ENCODE results near the gene FAM78A. TPM values are rescaled to one million over a fixed set of nuclear protein-coding genes. Genes with fewer than 3 reads are reported as not detected.

The FAM78A gene
- total and polyA plus RNA-seq, 5 donors, result 37.9 to 63.8 (median 53.2) TPM

- peak in 2 of 3 donors; percentile 39 to 68 for DNase-seq
- peaks cover 2% of the 10 kb centered on the region for H3K4me1 ChIP-seq (ENCODE audit: control insufficient read depth, insufficient read depth, low read length)
- peak; percentile 15 to 43 for ATAC-seq
- peak overlapping the region; percentile 47 for H3K4me3 ChIP-seq (ENCODE audit: low read length)
- WGBS, result 37% methylated on average over 34 of the region's 34 CpGs
- H3K9me3 ChIP-seq (ENCODE audit: control insufficient read depth, low read length), result no peaks in the 10 kb centered on the region
- intact Hi-C loops (cut with DNase I), result no loop called here
- peak overlapping the region; percentile 80 for H3K27ac ChIP-seq (ENCODE audit: low read length)
- no peaks in the 10 kb centered on the region for H3K27me3 ChIP-seq (ENCODE audit: control insufficient read depth, insufficient read depth)
These were observed 13.9 kb upstream of the FAM78A start for GRCh38 chr9:131290036-131290766.

DNA sequence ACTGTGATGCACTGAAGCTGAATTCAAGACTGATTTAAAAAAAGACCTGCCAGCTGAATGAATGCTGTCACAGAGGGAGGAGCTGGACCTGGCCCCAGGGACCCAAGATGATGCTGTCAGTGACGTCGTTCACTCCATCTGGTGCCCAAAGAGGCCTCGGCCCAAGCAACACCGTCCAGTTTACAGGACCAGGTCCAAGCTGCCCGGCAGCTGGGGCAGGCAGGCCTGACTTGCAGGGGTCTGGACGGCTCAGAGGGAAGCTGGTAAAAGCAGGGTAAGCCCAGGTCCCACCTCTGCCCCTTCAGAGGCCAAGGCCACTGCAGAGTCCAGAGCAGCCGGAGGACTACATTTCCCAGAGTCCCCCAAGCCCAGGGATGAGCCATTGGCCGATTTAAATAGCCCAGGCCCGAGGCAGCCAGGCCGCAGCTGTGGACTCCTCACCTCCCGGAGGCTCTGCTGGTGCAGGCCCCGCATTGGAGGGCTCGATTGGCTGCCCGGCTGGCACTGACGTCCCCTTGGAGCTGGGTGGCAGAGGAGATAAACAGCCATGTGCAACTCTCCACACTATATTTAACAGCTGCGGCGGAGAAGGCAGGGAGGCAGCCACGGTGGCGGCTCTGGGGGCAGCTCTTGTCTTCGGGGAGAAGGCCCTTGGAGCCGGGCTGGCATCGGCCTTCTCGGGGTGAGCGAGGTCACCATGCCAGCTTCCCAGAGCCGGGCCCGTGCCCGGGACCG, 13.2 kb upstream of the FAM78A start, which contains the start of gene PLPP7:
TSS of gene PLPP7 (plus strand) at position 423 of the 735 bp plus-strand sequence. CDS start at position 698, 275 bp downstream.
- intact Hi-C loops (cut with DNase I), result loop anchor here in 1 of 4 donors (10.0 kb wide), 1 partner anchor 45 kb away; no protein-coding TSS in a partner anchor
- WGBS, result 23% methylated on average over 28 of the region's 28 CpGs

GRCh38 chr9:131288217-131288616, 11.9 kb upstream of the FAM78A start:
- WGBS, result 78% methylated on average over 9 of the region's 9 CpGs
- DNase-seq (peak in 1 of 3 donors; percentile 64), ATAC-seq (no peak)
- Histone ChIP-seq H3K4me1 (ENCODE audit: control insufficient read depth, insufficient read depth, low read length) (peaks cover 2% of the 10 kb centered on the region), H3K27ac (ENCODE audit: low read length) (peak overlapping the region; percentile 59), H3K9me3 (ENCODE audit: control insufficient read depth, low read length) (no peaks in the 10 kb centered on the region), H3K27me3 (ENCODE audit: control insufficient read depth, insufficient read depth) (no peaks in the 10 kb centered on the region), H3K4me3 (ENCODE audit: low read length) (no peak overlapping the region)
- intact Hi-C loops (cut with DNase I), result loop anchor here in 1 of 4 donors (10.0 kb wide), 1 partner anchor 47 kb away; no protein-coding TSS in a partner anchor

More for the DNA sequence above, 13.2 kb upstream of the FAM78A start, which contains the start of gene PLPP7:
- Histone ChIP-seq H3K4me3 (ENCODE audit: low read length) (peak within 1 kb of the TSS; percentile 47), H3K27ac (ENCODE audit: low read length) (peak within 1 kb of the TSS; percentile 80), H3K9me3 (ENCODE audit: control insufficient read depth, low read length) (no peaks in the 10 kb centered on the region), H3K27me3 (ENCODE audit: control insufficient read depth, insufficient read depth) (no peaks in the 10 kb centered on the region), H3K4me1 (ENCODE audit: control insufficient read depth, insufficient read depth, low read length) (peaks cover 2% of the 10 kb centered on the region)
- DNase-seq, result peak; percentile 86 to 94 (median 94)
- ATAC-seq, result peak; percentile 90 to 94

DNA sequence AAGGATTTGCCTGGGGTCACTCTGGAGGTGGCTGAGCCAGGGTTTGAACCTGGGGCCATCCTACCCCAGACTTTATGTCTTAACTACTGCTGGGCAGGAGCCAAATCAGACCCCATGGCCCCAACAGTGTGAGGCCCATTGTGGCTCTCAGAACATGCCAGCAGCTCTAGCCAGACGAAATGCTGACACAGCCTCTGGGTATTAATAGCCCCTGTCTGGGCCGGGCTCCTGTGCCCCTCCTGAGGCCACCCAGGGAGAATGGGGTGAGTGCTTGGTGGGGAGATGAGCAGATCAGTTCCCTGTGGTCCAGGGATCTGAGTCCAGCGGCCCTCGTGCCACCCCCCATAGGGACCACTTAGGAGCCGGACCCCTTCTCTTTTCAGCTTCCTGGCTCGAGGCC, 11.0 kb upstream of the FAM78A start:
- intact Hi-C loops (cut with DNase I), result loop anchor here in 1 of 4 donors (10.0 kb wide), 1 partner anchor 47 kb away; no protein-coding TSS in a partner anchor
- WGBS, result 60% methylated on average over 6 of the region's 6 CpGs
- peak in 1 of 3 donors; percentile 41 for DNase-seq
- Histone ChIP-seq H3K4me1 (ENCODE audit: control insufficient read depth, insufficient read depth, low read length) (peaks cover 2% of the 10 kb centered on the region), H3K4me3 (ENCODE audit: low read length) (no peak overlapping the region), H3K27ac (ENCODE audit: low read length) (peak overlapping the region; percentile 35), H3K27me3 (ENCODE audit: control insufficient read depth, insufficient read depth) (no peaks in the 10 kb centered on the region), H3K9me3 (ENCODE audit: control insufficient read depth, low read length) (no peaks in the 10 kb centered on the region)
- no peak for ATAC-seq

DNA sequence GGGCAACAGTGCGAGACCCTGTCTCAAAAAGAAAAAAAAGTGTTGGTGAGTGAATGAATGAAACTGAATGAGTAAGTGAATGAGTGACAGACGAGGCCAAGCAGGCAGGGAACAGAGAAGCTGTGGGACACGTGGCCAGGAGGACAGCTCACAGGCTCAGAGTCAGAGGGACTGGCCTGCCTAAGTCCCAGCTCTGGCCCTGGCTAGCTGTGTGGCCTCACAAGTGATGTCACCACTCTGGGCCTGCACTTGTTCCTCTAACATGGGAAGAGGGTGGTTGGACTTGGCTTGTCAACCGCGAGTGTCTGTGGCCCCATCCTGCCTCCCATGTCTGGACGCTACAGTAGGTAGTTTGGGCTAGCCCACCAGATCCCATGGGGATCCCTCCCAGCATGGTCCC, 8.5 kb upstream of the FAM78A start:
- no peaks in the 10 kb centered on the region for H3K4me1 ChIP-seq (ENCODE audit: control insufficient read depth, insufficient read depth, low read length)
- no peaks in the 10 kb centered on the region for H3K9me3 ChIP-seq (ENCODE audit: control insufficient read depth, low read length)
- no peak for ATAC-seq
- H3K27ac ChIP-seq (ENCODE audit: low read length), result no peak overlapping the region
- intact Hi-C loops (cut with DNase I), result loop anchor here in 1 of 4 donors (10.0 kb wide), 1 partner anchor 50 kb away; no protein-coding TSS in a partner anchor
- no peak overlapping the region for H3K4me3 ChIP-seq (ENCODE audit: low read length)
- H3K27me3 ChIP-seq (ENCODE audit: control insufficient read depth, insufficient read depth), result no peaks in the 10 kb centered on the region
- no peak for DNase-seq
- WGBS, result 93% methylated on average over 6 of the region's 6 CpGs

- H3K4me1 ChIP-seq (ENCODE audit: control insufficient read depth, insufficient read depth, low read length), result no peaks in the 10 kb centered on the region
- WGBS, result 3% methylated on average over 61 of the region's 61 CpGs
- ATAC-seq (peak; percentile 50 to 56), DNase-seq (peak; percentile 43 to 80 (median 76))
- intact Hi-C loops (cut with DNase I), result loop anchor here in 1 of 4 donors (10.0 kb wide), 1 partner anchor 52 kb away; no protein-coding TSS in a partner anchor
- peak overlapping the region; percentile 76 for H3K27ac ChIP-seq (ENCODE audit: low read length)
- no peaks in the 10 kb centered on the region for H3K27me3 ChIP-seq (ENCODE audit: control insufficient read depth, insufficient read depth)
- H3K9me3 ChIP-seq (ENCODE audit: control insufficient read depth, low read length), result no peaks in the 10 kb centered on the region
- peak overlapping the region; percentile 13 for H3K4me3 ChIP-seq (ENCODE audit: low read length)
These were observed 6.5 kb upstream of the FAM78A start for GRCh38 chr9:131282688-131283422.

- WGBS, result 78% methylated on average over 4 of the region's 4 CpGs
- Histone ChIP-seq H3K4me1 (ENCODE audit: control insufficient read depth, insufficient read depth, low read length) (no peaks in the 10 kb centered on the region), H3K27me3 (ENCODE audit: control insufficient read depth, insufficient read depth) (no peaks in the 10 kb centered on the region), H3K4me3 (ENCODE audit: low read length) (no peak overlapping the region), H3K9me3 (ENCODE audit: control insufficient read depth, low read length) (no peaks in the 10 kb centered on the region), H3K27ac (ENCODE audit: low read length) (no peak overlapping the region)
- DNase-seq, result no peak
- intact Hi-C loops (cut with DNase I), result loop anchor here in 1 of 4 donors (10.0 kb wide), 1 partner anchor 53 kb away; no protein-coding TSS in a partner anchor
- ATAC-seq, result no peak
These were observed 5.9 kb upstream of the FAM78A start for GRCh38 chr9:131282175-131282574.

- intact Hi-C loops (cut with DNase I), result loop anchor here in 1 of 4 donors (10.0 kb wide), 1 partner anchor 53 kb away; no protein-coding TSS in a partner anchor
- DNase-seq (peak in 2 of 3 donors; percentile 23 to 37), ATAC-seq (no peak)
- no peaks in the 10 kb centered on the region for H3K4me1 ChIP-seq (ENCODE audit: control insufficient read depth, insufficient read depth, low read length)
- H3K9me3 ChIP-seq (ENCODE audit: control insufficient read depth, low read length), result no peaks in the 10 kb centered on the region
- H3K4me3 ChIP-seq (ENCODE audit: low read length), result no peak overlapping the region
- H3K27me3 ChIP-seq (ENCODE audit: control insufficient read depth, insufficient read depth), result no peaks in the 10 kb centered on the region
- 83% methylated on average over 17 of the region's 17 CpGs for WGBS
- no peak overlapping the region for H3K27ac ChIP-seq (ENCODE audit: low read length)
These were observed 5.0 kb upstream of the FAM78A start for GRCh38 chr9:131281119-131281965.

GRCh38 chr9:131280660-131281059, 4.3 kb upstream of the FAM78A start:
- Histone ChIP-seq H3K4me1 (ENCODE audit: control insufficient read depth, insufficient read depth, low read length) (no peaks in the 10 kb centered on the region), H3K27ac (ENCODE audit: low read length) (no peak overlapping the region), H3K4me3 (ENCODE audit: low read length) (no peak overlapping the region), H3K27me3 (ENCODE audit: control insufficient read depth, insufficient read depth) (no peaks in the 10 kb centered on the region), H3K9me3 (ENCODE audit: control insufficient read depth, low read length) (no peaks in the 10 kb centered on the region)
- 87% methylated on average over 3 of the region's 3 CpGs for WGBS
- intact Hi-C loops (cut with DNase I), result loop anchor here in 1 of 4 donors (10.0 kb wide), 1 partner anchor 54 kb away; no protein-coding TSS in a partner anchor
- no peak for ATAC-seq
- DNase-seq, result peak in 1 of 3 donors; percentile 26

Data from right cardiac atrium (tissue), 5 donors.